Thoracic aorta (tissue), 2 donors: ENCODE data around the gene PTPRR. TPM values are rescaled to one million over a fixed set of nuclear protein-coding genes. Genes with fewer than 3 reads are reported as not detected.

ENCODE experiments used
- ATAC-seq: fragments of 150-250 bp; one replicate; pipeline ENCODE4 v1.8.0; 2017; ENCODE audit warnings: low read depth; ENCODE audit not compliant: insufficient number of reproducible peaks, low FRiP score
- DNase-seq: peaks from one replicate; pipeline ENCODE4 v3.0.0-alpha.2; 2020; ENCODE audit warnings: low spot score
- H3K27ac ChIP-seq, 2 donors: fragments of 200-600 bp; sonication (generic); 1 replicate in 1 of 2; 2 replicates in 1 of 2; pipeline ENCODE4 v1.5.1; 2016; ENCODE audit warnings: mild to moderate bottlenecking in 2 of 2, moderate library complexity in 2 of 2
- H3K27me3 ChIP-seq: fragments of 200-600 bp; sonication (generic); replicated peaks from 2 replicates; pipeline ENCODE4 v1.6.0; 2016; ENCODE audit warnings: mild to moderate bottlenecking; ENCODE audit not compliant: insufficient read depth
- H3K36me3 ChIP-seq: fragments of 200-600 bp; sonication (generic); one replicate; pipeline ENCODE4 v1.5.1; 2016
- H3K4me1 ChIP-seq, 2 donors: fragments of 200-600 bp; sonication (generic); 1 replicate in 1 of 2; 2 replicates in 1 of 2; pipeline versions ENCODE4 v1.5.1 to v1.6.0; 2016; ENCODE audit warnings: low read depth in 2 of 2, mild to moderate bottlenecking in 1 of 2; ENCODE audit not compliant: control insufficient read depth in 1 of 2
- H3K4me3 ChIP-seq: fragments of 200-600 bp; sonication (generic); 2 replicates; pipeline ENCODE4 v1.5.1; 2016; ENCODE audit warnings: mild to moderate bottlenecking
- H3K9me3 ChIP-seq: fragments of 200-600 bp; sonication (generic); 2 replicates; pipeline ENCODE4 v1.5.1; 2016
- total RNA-seq, 2 donors: library from RNA; depleted of rRNA; stranded (reverse); fragments of >200 nt; gene quantifications; one replicate each; pipeline versions ENCODE4 v1.1.0 to v1.2.3, GENCODE V29; 2016
- TF ChIP-seq, protein P1 (sequence below): fragments of 200-600 bp; sonication (generic); IDR thresholded peaks from one replicate; pipeline ENCODE4 v1.5.1; 2019; ENCODE audit warnings: antibody characterized with exemption

The PTPRR gene
- total RNA-seq, 2 donors from 2014 or later = 0.27 to 0.35 TPM

DNA sequence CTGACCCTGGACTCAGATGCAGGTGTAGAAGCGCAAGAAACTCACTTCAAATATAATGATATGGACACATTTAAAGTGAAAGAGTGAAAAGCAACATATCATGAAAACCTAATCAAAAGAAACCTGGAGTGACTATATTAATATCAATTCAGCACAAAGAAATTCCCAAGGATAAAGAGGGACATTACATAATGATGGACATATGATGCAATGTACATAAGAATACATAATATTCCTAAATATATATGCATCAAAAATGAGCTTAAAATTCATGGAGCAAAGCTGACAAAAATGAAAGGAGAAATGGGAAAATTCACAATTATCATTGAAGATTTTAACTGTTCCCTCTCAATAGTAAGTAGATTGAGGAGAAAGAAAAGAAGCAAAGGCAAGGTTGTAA lies 24.6 kb downstream of the PTPRR start:
- no peaks in the 10 kb centered on the region for H3K36me3 ChIP-seq
- ATAC-seq (no peak), DNase-seq (no peak)
- TF ChIP-seq, protein P1, sequence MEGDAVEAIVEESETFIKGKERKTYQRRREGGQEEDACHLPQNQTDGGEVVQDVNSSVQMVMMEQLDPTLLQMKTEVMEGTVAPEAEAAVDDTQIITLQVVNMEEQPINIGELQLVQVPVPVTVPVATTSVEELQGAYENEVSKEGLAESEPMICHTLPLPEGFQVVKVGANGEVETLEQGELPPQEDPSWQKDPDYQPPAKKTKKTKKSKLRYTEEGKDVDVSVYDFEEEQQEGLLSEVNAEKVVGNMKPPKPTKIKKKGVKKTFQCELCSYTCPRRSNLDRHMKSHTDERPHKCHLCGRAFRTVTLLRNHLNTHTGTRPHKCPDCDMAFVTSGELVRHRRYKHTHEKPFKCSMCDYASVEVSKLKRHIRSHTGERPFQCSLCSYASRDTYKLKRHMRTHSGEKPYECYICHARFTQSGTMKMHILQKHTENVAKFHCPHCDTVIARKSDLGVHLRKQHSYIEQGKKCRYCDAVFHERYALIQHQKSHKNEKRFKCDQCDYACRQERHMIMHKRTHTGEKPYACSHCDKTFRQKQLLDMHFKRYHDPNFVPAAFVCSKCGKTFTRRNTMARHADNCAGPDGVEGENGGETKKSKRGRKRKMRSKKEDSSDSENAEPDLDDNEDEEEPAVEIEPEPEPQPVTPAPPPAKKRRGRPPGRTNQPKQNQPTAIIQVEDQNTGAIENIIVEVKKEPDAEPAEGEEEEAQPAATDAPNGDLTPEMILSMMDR = no peak
- H3K4me3 ChIP-seq = no peak overlapping the region
- no peaks in the 10 kb centered on the region for H3K27me3 ChIP-seq
- no peaks in the 10 kb centered on the region for H3K4me1 ChIP-seq
- no peaks in the 10 kb centered on the region for H3K9me3 ChIP-seq
- no peak overlapping the region for H3K27ac ChIP-seq

DNA sequence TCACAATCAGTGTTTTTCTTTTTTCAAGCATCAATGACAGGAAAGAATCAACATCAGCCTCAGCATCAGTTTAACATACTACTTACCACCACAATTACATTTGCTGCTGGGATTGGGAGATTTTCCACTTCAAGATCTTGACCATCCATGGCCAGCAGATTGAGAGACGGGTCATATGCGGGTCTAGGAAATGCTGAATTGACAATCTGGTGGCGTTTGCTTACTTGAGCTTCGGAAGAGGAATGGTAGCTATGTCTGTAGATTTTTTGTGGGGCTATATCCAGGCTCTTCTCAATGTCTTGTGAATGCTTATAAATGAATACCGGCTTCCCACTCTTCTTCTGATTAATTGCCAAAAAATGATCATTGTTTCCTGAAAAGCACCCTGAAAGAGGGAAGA lies 27.9 kb downstream of the PTPRR start:
- Histone ChIP-seq H3K9me3 (no peaks in the 10 kb centered on the region), H3K36me3 (no peaks in the 10 kb centered on the region), H3K27ac (no peak overlapping the region), H3K4me1 (no peaks in the 10 kb centered on the region), H3K4me3 (no peak overlapping the region), H3K27me3 (no peaks in the 10 kb centered on the region)
- DNase-seq = no peak
- ATAC-seq = no peak
- TF ChIP-seq, protein P1 = no peak

DNA sequence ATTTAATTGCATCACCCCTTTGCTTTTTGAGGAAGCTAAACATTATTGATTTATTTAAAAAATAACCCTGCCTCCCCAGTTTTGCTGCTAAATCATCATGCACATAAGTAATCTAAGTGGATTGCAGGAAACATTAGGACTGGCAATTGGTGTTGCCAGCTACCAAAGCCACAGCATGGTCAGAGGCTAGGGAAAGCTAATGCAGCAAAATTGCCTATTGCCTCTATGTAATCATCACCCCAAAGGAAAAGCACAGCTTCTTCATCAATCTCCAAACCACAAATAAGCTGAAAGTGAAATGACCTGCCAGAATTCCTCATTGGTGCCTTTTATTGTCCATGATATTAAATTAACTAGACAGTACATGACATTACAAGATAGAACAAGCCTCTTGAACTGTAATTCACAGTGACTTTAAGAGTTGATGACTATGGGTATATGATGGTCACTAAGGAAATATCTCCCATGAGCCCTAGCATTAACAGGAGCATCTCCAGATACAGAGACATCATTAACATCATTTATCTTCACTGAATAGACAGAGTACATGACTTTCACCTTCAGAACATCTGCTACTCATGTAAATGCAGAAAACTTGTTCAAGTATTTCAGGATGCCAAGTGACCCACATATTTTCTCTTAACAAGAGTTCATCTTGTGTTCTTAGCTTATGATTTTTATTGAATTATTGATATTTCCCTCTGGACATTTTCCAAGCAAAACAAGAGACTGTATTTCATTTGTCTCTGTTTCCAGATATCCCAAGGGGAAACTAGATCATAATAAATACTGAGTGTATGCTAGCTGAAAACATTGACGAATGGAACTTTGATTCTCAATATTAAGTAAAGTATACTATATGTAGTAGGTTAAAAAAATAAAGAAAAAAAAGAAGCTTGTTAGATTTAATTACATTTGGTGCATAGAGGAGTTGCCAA lies 29.4 kb downstream of the PTPRR start:
- Histone ChIP-seq H3K4me3 (no peak overlapping the region), H3K9me3 (no peaks in the 10 kb centered on the region), H3K4me1 (peaks cover 0 to 4% of the 10 kb centered on the region in 2 donors), H3K27ac (no peak overlapping the region), H3K27me3 (no peaks in the 10 kb centered on the region), H3K36me3 (no peaks in the 10 kb centered on the region)
- no peak for DNase-seq
- TF ChIP-seq, protein P1 = no peak
- ATAC-seq = no peak

DNA sequence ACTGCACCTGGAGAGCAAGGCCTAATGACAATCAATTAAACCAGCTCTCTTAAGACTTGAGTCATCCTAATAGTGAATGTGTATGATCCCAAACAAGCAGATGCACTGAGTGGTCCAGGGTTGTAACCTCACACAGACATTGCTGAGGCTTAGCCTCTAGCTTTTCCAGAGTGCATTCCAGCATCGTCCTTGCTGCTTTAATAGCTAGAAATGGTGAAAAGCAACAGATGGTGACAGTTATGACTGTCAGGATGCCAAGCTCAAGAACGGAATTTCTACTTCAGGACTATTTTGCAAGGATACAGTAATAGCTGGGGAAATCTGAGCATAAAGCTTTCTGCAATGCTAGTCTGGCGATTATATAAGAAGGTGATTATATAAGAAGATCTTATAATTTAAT lies 34.6 kb downstream of the PTPRR start:
- no peaks in the 10 kb centered on the region for H3K27me3 ChIP-seq
- no peak overlapping the region for H3K4me3 ChIP-seq
- H3K4me1 ChIP-seq = peaks cover 0 to 28% of the 10 kb centered on the region in 2 donors
- H3K27ac ChIP-seq = no peak overlapping the region
- no peaks in the 10 kb centered on the region for H3K36me3 ChIP-seq
- ATAC-seq (no peak), DNase-seq (no peak)
- no peaks in the 10 kb centered on the region for H3K9me3 ChIP-seq
- TF ChIP-seq, protein P1 = no peak

DNA sequence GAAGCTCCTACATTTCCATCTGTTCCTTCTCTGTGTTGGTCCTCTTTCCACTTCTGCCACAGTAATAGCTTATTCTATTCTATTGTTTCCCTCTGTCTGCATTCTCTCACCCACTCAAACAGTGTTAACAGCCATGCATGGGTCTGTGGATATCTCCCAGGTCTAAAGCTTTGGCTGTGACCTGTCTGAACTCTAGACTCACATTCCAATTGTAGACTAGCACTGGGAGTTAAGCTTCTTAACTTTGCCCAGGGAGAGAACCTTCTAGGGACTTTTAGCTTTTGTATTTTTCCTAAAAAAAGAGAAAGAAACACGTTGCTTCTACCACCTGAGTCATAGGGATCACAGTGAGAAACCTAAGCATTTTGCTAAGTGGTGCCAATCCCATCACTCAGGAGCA lies 36.7 kb downstream of the PTPRR start:
- no peak for ATAC-seq

More for the DNA sequence above, 36.7 kb downstream of the PTPRR start:
- no peaks in the 10 kb centered on the region for H3K9me3 ChIP-seq
- no peaks in the 10 kb centered on the region for H3K27me3 ChIP-seq
- no peaks in the 10 kb centered on the region for H3K36me3 ChIP-seq
- DNase-seq = no peak
- TF ChIP-seq, protein P1 = no peak
- H3K4me3 ChIP-seq = no peak overlapping the region
- no peak overlapping the region for H3K27ac ChIP-seq
- H3K4me1 ChIP-seq = peaks cover 0 to 28% of the 10 kb centered on the region in 2 donors
